Esophagus muscularis mucosa (tissue), 4 donors: Measurements from ENCODE around the gene ERICH6. TPM values are rescaled to one million over a fixed set of nuclear protein-coding genes. Genes with fewer than 3 reads are reported as not detected.

ENCODE experiments used
- DNase-seq: peaks from one replicate; pipeline ENCODE4 v3.0.0-alpha.2; 2017; ENCODE audit errors: extremely low spot score
- H3K27ac ChIP-seq, 4 donors: fragments of 200-600 bp; sonication (generic); replicated peaks in 1 of 4; 1 replicate in 3 of 4; 2 replicates in 1 of 4; pipeline ENCODE4 v1.5.1; 2016 to 2019; ENCODE audit warnings: mild to moderate bottlenecking in 1 of 4
- H3K27me3 ChIP-seq, 4 donors: fragments of 200-600 bp; sonication (generic); one replicate each; pipeline versions ENCODE4 v1.5.1 to v1.6.0; 2016 to 2019
- H3K36me3 ChIP-seq, 4 donors: fragments of 200-600 bp; sonication (generic); one replicate each; pipeline ENCODE4 v1.5.1; 2016 to 2019
- H3K4me1 ChIP-seq, 4 donors: fragments of 200-600 bp; sonication (generic); one replicate each; pipeline ENCODE4 v1.5.1; 2016 to 2019
- H3K4me3 ChIP-seq, 4 donors: fragments of 200-600 bp; sonication (generic); 1 replicate in 2 of 4; 2 replicates in 2 of 4; pipeline ENCODE4 v1.5.1; 2016 to 2019; ENCODE audit warnings: mild to moderate bottlenecking in 4 of 4, moderate library complexity in 1 of 4
- H3K9me3 ChIP-seq, 4 donors: fragments of 200-600 bp; sonication (generic); 1 replicate in 3 of 4; 2 replicates in 1 of 4; pipeline ENCODE4 v1.5.1; 2016 to 2019
- CTCF ChIP-seq, 3 experiments: fragments of 200-600 bp in 2 of 3; fragments of 450-650 bp in 1 of 3; sonication (generic) in 2 of 3; IDR thresholded peaks; one replicate each; pipeline ENCODE4 v1.5.1; 2017 to 2019; ENCODE audit warnings: antibody characterized with exemption in 3 of 3, mild to moderate bottlenecking in 2 of 3, moderate library complexity in 1 of 3
- EP300 ChIP-seq: sonication (generic); formaldehyde crosslinking; IDR thresholded peaks from one replicate; pipeline ENCODE4 v1.6.1; 2017; ENCODE audit warnings: antibody characterized with exemption
- POLR2A ChIP-seq: fragments of 450-650 bp; IDR thresholded peaks from one replicate; pipeline ENCODE4 v1.6.1; 2017; ENCODE audit warnings: antibody characterized with exemption, moderate library complexity, mild to moderate bottlenecking, low read depth
- POLR2AphosphoS5 ChIP-seq, 2 donors: sonication (generic); formaldehyde crosslinking; IDR thresholded peaks; one replicate each; pipeline ENCODE4 v1.6.1; 2017; ENCODE audit warnings: antibody characterized with exemption in 2 of 2
- WGBS: methylation state at CpG from one replicate; pipeline ENCODE4 v1.1.5; 2018; 5-methylcytosine and 5-hydroxymethylcytosine counted together
- intact Hi-C: fragments of 100-400 bp; cut with DNase I; formaldehyde crosslinking; loops from one replicate; pipeline ENCODE4 v1.15.1; 2023
- total RNA-seq, 4 donors: library from RNA; depleted of rRNA; stranded (reverse); fragments of >200 nt; gene quantifications; one replicate each; pipeline versions ENCODE4 v1.1.0 to v1.2.1, GENCODE V29; 2016

ERICH6 gene
- total RNA-seq, 4 donors from 2014 or later = not detected

GRCh38 chr3:150681057-150681456 lies 22.7 kb downstream of the ERICH6 start:
- no peaks in the 10 kb centered on the region for H3K4me1 ChIP-seq
- no peak overlapping the region for H3K27ac ChIP-seq
- no peaks in the 10 kb centered on the region for H3K36me3 ChIP-seq
- TF ChIP-seq POLR2AphosphoS5 (IDR thresholded peaks at IDR 0.05) (no peak), CTCF (IDR thresholded peaks at IDR 0.05) (no peak), EP300 (no peak), POLR2A (no peak)
- no peaks in the 10 kb centered on the region for H3K27me3 ChIP-seq
- intact Hi-C loops = no loop called here
- DNase-seq = no peak
- H3K9me3 ChIP-seq = peaks cover 0 to 6% (median 2%) of the 10 kb centered on the region in 4 donors
- no peak overlapping the region for H3K4me3 ChIP-seq
- 83% methylated on average over 2 of the region's 2 CpGs for WGBS

- no peaks in the 10 kb centered on the region for H3K4me1 ChIP-seq
- intact Hi-C loops = no loop called here
- no peak for TF ChIP-seq POLR2AphosphoS5 (IDR thresholded peaks at IDR 0.05)
- TF ChIP-seq CTCF (IDR thresholded peaks at IDR 0.05) = no peak
- TF ChIP-seq EP300 = no peak
- peaks cover 0 to 11% (median 5%) of the 10 kb centered on the region in 4 donors for H3K9me3 ChIP-seq
- no peaks in the 10 kb centered on the region for H3K36me3 ChIP-seq
- 83% methylated on average over 5 of the region's 5 CpGs for WGBS
- no peaks in the 10 kb centered on the region for H3K27me3 ChIP-seq
- no peak for DNase-seq
- no peak overlapping the region for H3K4me3 ChIP-seq
- no peak overlapping the region for H3K27ac ChIP-seq
These were observed 23.2 kb downstream of the ERICH6 start for GRCh38 chr3:150680562-150680961.

- TF ChIP-seq EP300 (no peak), CTCF (IDR thresholded peaks at IDR 0.05) (no peak), POLR2AphosphoS5 (IDR thresholded peaks at IDR 0.05) (no peak), POLR2A (no peak)
- Histone ChIP-seq H3K36me3 (no peaks in the 10 kb centered on the region), H3K27ac (no peak overlapping the region), H3K27me3 (no peaks in the 10 kb centered on the region), H3K4me3 (no peak overlapping the region), H3K9me3 (peaks cover 0 to 16% (median 11%) of the 10 kb centered on the region in 4 donors), H3K4me1 (no peaks in the 10 kb centered on the region)
- intact Hi-C loops = no loop called here
- DNase-seq = no peak
These were observed 28.1 kb downstream of the ERICH6 start for GRCh38 chr3:150675587-150675986.

- H3K27me3 ChIP-seq = no peaks in the 10 kb centered on the region
- no peak overlapping the region for H3K4me3 ChIP-seq
- no peaks in the 10 kb centered on the region for H3K36me3 ChIP-seq
- H3K4me1 ChIP-seq = no peaks in the 10 kb centered on the region
- 80% methylated on average over 3 of the region's 3 CpGs for WGBS
- no peak overlapping the region for H3K27ac ChIP-seq
- TF ChIP-seq POLR2AphosphoS5 (IDR thresholded peaks at IDR 0.05) (no peak), EP300 (no peak), CTCF (IDR thresholded peaks at IDR 0.05) (no peak), POLR2A (no peak)
- peaks cover 0 to 16% (median 11%) of the 10 kb centered on the region in 4 donors for H3K9me3 ChIP-seq
- intact Hi-C loops = no loop called here
- DNase-seq = no peak
These were observed 29.8 kb downstream of the ERICH6 start for GRCh38 chr3:150673966-150674365.

- H3K4me1 ChIP-seq = no peaks in the 10 kb centered on the region
- no peaks in the 10 kb centered on the region for H3K36me3 ChIP-seq
- no peaks in the 10 kb centered on the region for H3K9me3 ChIP-seq
- H3K27ac ChIP-seq = no peak overlapping the region
- WGBS = 87% methylated on average over 5 of the region's 5 CpGs
- TF ChIP-seq EP300 (no peak), CTCF (IDR thresholded peaks at IDR 0.05) (no peak), POLR2A (no peak), POLR2AphosphoS5 (IDR thresholded peaks at IDR 0.05) (no peak)
- intact Hi-C loops = no loop called here
- no peak for DNase-seq
- H3K4me3 ChIP-seq = no peak overlapping the region
- no peaks in the 10 kb centered on the region for H3K27me3 ChIP-seq
These were observed 37.6 kb downstream of the ERICH6 start for GRCh38 chr3:150666167-150666566.
